NOMO-1 treated with dmso at 0.1 percent for 144 hours (cell line): ENCODE data around the gene PRKAG3.

ENCODE experiments used
- DNase-seq: peaks from one replicate; lab custom pipeline; 2025; ENCODE audit not compliant: unreplicated experiment; lab: John Stamatoyannopoulos, UW

Gene PRKAG3

GRCh38 chr2:218815649-218816048, 16.0 kb downstream of the PRKAG3 start:
- no peak for DNase-seq

GRCh38 chr2:218815244-218815637, 16.4 kb downstream of the PRKAG3 start:
- no peak for DNase-seq

GRCh38 chr2:218814540-218815243, 16.9 kb downstream of the PRKAG3 start:
- no peak for DNase-seq

- no peak for DNase-seq
Observed at GRCh38 chr2:218813771-218814460, 17.7 kb downstream of the PRKAG3 start.

- DNase-seq, result no peak
Observed at GRCh38 chr2:218812861-218813260, 18.7 kb downstream of the PRKAG3 start.

GRCh38 chr2:218812096-218812815, 19.3 kb downstream of the PRKAG3 start:
- no peak for DNase-seq

- DNase-seq, result peak; percentile 12
Observed at GRCh38 chr2:218811382-218811781, 20.2 kb downstream of the PRKAG3 start.

- no peak for DNase-seq
Observed at GRCh38 chr2:218810256-218810655, 21.3 kb downstream of the PRKAG3 start.

GRCh38 chr2:218809515-218809914, 22.1 kb downstream of the PRKAG3 start:
- no peak for DNase-seq

GRCh38 chr2:218807626-218808025, 24.0 kb downstream of the PRKAG3 start:
- no peak for DNase-seq

GRCh38 chr2:218806346-218806978, 25.1 kb downstream of the PRKAG3 start:
- DNase-seq, result peak; percentile 57

GRCh38 chr2:218805627-218806026, 26.0 kb downstream of the PRKAG3 start:
- DNase-seq, result no peak

- no peak for DNase-seq
Observed at GRCh38 chr2:218804817-218805216, 26.8 kb downstream of the PRKAG3 start.

- DNase-seq, result no peak
Observed at GRCh38 chr2:218802386-218802994, 29.1 kb downstream of the PRKAG3 start.

GRCh38 chr2:218799990-218800389, 31.6 kb downstream of the PRKAG3 start:
- no peak for DNase-seq

GRCh38 chr2:218798767-218799504, 32.7 kb downstream of the PRKAG3 start:
- no peak for DNase-seq

- no peak for DNase-seq
Observed at GRCh38 chr2:218796691-218797090, 34.9 kb downstream of the PRKAG3 start.

GRCh38 chr2:218792433-218792832, 39.2 kb downstream of the PRKAG3 start:
- no peak for DNase-seq

- DNase-seq, result no peak
Observed at GRCh38 chr2:218788529-218789255, 42.9 kb downstream of the PRKAG3 start.

GRCh38 chr2:218786133-218786532, 45.5 kb downstream of the PRKAG3 start:
- DNase-seq, result no peak
